ENCODE results near the gene LY6G6D.

- TF ChIP-seq CTCF (IDR thresholded peaks at IDR 0.05 in 4 of 5, conservative IDR thresholded peaks at IDR 0.05 in 1 of 5) (no peak), POLR2A (IDR thresholded peaks at IDR 0.05) (no peak)
Measured at GRCh38 chr6:31718265-31718664, 3.1 kb downstream of the LY6G6D start.

Measured in gastrocnemius medialis (tissue), 4 donors.